GM18526 (cell line): ENCODE measurements around the gene VSTM4.

Experiments
- POLR2A ChIP-seq: IDR thresholded peaks from 3 replicates; pipeline ENCODE4 v1.6.1; 2011; ENCODE audit not compliant: insufficient read length; ENCODE audit errors: extremely low read depth

The VSTM4 gene

DNA sequence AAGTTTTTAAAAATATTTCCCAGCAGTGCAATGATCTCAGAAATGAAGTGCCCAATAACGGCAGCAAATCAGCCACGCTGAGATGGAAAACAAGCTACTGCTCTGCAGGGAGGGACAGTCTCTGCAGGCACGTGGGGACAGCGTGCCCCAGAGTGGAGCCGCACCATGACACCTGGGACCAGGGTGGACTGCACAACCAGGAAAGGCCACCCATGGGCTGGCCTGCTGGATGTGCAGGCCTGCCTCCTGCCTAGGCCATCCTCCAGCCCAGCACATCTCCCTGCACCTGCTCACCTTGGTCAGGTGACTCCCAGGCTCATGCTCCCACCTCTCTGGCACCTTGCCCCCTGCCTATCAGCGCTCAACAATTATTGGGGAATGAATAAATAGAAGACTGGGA, 80.4 kb downstream of the VSTM4 start:
- TF ChIP-seq POLR2A = no peak

GRCh38 chr10:49033939-49034338, 81.4 kb downstream of the VSTM4 start:
- TF ChIP-seq POLR2A = no peak

DNA sequence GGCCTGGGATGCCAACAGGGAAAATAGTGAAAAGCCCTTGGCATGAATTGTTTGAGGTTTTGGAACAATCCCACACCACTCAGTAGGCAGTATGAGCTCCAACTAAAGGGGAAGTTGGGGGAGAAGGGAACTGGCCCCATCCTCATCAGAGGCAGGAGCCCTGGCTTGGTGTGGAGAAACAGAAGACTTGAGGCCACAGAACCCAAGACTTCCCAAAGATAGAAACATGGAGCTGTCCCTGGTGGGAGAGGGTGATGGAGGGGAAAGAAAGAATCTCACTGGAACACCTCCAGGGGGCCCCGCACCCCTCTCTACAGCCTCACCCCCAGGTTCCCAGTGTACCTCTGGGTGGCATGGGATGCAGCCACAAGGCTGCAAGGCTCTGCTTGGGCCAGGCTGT, 85.7 kb downstream of the VSTM4 start:
- no peak for TF ChIP-seq POLR2A

GRCh38 chr10:49028639-49029038, 86.7 kb downstream of the VSTM4 start:
- no peak for TF ChIP-seq POLR2A

- TF ChIP-seq POLR2A = no peak
Measured at GRCh38 chr10:49025347-49025983, 89.9 kb downstream of the VSTM4 start.

GRCh38 chr10:49024484-49024883, 90.8 kb downstream of the VSTM4 start:
- TF ChIP-seq POLR2A = no peak

- TF ChIP-seq POLR2A = no peak
Measured at GRCh38 chr10:49023752-49024151, 91.6 kb downstream of the VSTM4 start.

DNA sequence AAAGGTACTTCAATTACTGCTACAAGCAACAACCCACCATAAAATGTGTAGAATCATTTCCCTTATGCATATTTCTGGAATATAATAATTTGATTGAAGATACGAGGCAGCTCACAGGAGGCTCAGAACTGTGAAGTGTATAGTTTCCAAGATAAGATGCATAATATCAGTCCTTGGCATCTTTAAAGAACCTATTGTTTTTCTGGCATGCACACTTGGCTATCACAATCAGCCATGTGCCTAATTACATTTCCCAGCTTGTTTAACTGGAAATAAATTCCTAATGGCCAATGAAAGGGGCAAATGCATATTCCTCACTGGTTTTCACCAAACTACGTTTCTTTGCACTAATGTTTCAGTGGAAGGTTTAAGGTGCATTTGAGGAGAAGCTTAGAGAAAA, 92.3 kb downstream of the VSTM4 start:
- TF ChIP-seq POLR2A = no peak

DNA sequence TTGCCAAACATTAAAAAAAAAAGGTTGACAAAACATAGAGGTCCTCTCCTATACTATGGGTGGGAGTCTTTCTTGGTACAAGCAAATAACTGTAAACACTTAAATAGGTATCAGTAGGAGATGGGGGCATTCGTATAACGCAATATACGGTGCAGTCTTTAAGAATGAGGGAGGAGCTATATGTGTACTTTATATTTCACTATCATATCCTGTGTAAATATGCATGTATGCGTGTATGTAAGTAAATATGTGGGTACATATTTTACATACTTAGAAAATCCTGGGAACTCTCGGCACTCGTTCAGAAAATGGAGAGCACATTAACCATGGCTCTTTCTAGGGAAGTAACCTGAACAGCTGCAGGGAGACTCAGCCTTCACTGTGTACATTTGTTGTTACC, 93.6 kb downstream of the VSTM4 start:
- no peak for TF ChIP-seq POLR2A

- no peak for TF ChIP-seq POLR2A
Measured at GRCh38 chr10:49015700-49016099, 99.6 kb downstream of the VSTM4 start.

DNA sequence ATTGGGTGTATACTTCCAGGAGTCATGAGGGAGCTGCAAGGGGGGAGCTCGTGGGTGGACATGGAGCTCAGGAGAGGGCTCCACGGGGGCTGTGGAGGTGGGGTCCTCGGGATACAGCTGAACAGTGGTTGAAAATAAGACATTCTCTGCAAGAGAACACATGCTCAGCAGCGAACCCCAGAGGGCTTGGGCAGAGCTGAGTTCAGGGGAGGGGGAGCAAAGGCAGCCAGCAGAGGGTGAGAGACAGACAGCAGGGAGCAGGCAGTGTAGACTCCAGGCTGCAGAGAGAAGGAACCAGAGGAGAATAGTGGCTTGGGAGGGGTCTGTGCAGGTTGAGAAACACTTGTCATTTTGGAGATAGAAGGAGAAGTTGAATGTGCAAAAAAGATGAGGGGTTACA, 102.7 kb downstream of the VSTM4 start:
- no peak for TF ChIP-seq POLR2A

DNA sequence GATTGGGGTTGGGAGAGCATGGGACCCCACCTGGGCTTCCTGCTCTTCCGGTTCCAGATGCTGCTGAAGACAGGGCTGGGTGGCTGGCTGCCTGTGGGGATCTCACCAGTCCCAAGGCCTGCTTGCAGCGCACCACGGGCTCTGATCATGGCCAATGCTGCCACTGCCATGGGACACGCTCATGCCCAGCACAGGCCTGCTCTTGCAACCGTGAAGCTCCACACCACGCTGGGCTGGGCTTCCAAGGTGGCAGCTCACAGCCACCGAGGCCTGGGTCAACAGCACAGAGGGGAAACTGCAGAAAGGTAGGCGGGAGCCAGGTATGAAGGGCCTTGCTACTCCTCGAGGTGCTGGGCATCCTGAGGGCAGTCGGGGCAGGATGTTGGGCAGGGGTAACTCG, 103.6 kb downstream of the VSTM4 start:
- TF ChIP-seq POLR2A = no peak

DNA sequence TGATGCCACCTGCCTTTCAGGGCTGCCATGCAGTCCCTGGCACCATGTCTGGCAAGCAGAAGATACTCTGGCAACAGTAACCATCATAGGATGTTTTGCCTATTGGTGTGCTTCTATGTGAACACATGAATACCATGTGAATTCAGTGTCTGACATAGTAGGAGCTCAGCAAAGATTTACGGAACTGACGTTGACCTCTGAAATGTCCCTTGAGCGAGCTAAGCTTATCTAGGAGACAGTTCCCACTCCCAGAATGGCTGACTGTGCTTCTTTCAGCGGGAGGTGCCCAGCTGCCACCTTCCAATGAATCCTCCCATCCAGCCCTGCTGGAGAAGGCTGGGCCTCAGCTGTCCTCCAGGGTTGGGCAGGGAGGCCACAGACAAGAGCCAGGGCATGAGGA, 104.5 kb downstream of the VSTM4 start:
- TF ChIP-seq POLR2A = no peak

DNA sequence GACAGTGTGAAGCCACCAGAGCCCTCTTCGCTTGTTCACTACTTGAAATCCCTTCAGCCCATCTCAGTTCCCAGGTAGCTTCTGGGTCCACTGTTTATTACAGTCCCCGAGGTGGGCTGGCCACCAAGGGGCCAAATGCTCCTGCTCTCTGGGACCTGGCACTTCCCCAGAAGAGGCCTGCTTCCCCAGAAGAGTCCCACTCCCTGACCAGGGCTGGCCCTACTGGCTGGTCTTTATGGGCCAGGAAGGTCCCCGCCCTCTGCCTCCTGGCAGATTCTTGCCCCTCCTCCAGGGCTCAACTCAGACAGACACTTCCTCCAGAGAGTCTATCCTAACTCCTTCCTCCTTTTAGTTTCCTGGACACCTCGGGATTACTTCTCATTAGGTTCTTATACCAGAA, 105.0 kb downstream of the VSTM4 start:
- TF ChIP-seq POLR2A = no peak

DNA sequence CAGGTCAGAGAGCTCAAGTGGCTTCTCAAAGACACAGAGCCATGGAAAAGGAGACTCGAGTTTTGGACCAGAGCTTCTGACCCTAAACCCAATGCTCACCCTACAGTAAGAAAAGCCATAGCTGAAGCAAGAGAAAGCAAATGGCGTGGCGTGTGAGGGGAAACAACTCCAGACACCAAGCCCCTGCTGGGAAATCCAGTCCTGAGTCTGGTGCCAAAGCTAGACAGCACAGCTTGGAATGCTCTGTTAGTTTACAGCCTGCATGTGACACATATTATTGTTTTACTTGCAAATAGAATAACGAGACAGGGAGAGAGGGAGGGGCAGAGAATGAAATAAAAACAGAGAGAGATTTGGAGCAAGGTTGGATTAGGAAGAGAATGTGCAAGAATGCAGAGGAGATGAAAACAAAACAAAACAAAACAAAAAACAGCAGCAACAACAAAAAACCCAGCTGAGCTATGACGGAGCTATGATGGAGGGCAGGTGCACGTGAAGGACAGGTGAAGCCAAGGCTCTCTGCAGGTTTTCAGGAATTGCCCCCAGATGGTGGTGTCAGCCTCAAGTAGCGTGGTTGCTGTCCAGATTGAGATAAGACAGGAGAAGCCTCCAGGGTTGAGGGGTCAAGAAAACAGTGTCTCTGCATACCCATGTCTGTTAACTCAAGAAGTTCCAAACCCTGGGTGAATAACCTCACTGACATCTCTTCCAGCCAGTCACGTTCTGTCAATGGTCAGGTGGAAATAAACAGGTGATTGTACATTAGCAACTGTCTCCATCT, 105.9 kb downstream of the VSTM4 start:
- no peak for TF ChIP-seq POLR2A

DNA sequence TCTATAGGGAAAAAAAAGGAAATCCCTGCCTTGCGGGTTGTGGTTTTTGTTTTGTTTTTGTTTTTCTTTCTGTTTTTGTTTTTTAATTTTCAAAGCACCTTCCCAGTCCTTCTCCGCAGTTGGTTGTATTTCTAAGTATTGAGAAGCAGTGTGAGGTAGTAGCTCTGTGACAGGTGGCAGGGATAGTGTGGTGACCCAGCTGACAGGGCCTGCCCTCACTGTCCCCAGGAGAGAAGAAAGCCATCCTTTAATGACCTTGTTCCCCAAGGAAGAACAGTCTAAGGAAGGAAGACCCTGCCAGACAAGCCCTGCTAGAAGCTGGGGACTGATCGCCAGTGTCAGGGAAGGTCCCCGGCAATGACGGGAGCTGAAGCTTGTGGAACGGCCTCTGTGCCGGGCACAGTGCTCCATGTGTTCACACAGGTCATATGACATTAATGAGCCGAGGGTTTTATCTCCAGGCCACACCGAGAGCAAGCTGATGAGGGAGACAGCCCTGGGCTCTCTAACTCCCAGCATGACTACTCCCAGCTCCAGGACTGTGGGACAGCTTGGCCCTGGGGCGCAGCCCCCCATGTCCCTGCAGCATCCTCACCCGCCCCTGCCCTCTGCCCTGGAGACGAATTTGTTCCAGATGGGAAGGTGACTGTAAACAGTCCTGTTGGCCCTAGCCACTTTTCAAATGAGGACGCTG, 106.7 kb downstream of the VSTM4 start:
- no peak for TF ChIP-seq POLR2A
